ENCODE data around the gene HEATR3. TPM values are rescaled to one million over a fixed set of nuclear protein-coding genes. Genes with fewer than 3 reads are reported as not detected.

The HEATR3 gene
- total and polyA plus RNA-seq, 2 of the 13 experiments (the other 11 are each of a cell fraction or from before 2014, with no cell fraction given), result 22.4 to 52.4 TPM

GRCh38 chr16:50154420-50154950, 88.7 kb downstream of the HEATR3 start:
- FAIRE-seq, result no peak
- H3K9me3 ChIP-seq (ENCODE audit: low read length), result no peaks in the 10 kb centered on the region
- H3K27ac ChIP-seq (ENCODE audit: extremely low read length, insufficient read depth, low read length), result peak overlapping the region; percentile 86
- peak overlapping the region; percentile 90 for H3K4me2 ChIP-seq (ENCODE audit: low read depth, low read length)
- H3K27me3 ChIP-seq (ENCODE audit: control insufficient read depth in 1 of 2, insufficient read depth in 2 of 2, low read length in 2 of 2), result no peaks in the 10 kb centered on the region; a peak in 1 of 5 replicates
- peaks cover 59% of the 10 kb centered on the region for H3K79me2 ChIP-seq (ENCODE audit: insufficient read depth, low read length)
- H3K36me3 ChIP-seq (replicated peaks in 1 of 2; ENCODE audit: control insufficient read depth in 1 of 2, insufficient read depth in 2 of 2, low read length in 2 of 2), result no peaks in the 10 kb centered on the region; a peak in 2 of 5 replicates
- peaks cover 59% of the 10 kb centered on the region for H3K4me1 ChIP-seq (ENCODE audit: insufficient read depth, low read length)
- H3K9ac ChIP-seq (ENCODE audit: insufficient read depth, low read depth, low read length), result peak overlapping the region; percentile 96
- peaks cover 15% of the 10 kb centered on the region for H4K20me1 ChIP-seq (ENCODE audit: insufficient read depth, low read length)
- H3K4me3 ChIP-seq (replicated peaks in 1 of 3; ENCODE audit: insufficient read depth in 1 of 3, low read depth in 2 of 3, low read length in 3 of 3), result peak overlapping the region; percentile 94 to 100 (median 98)
- peak; percentile 0; the same call in 2 of the 3 replicates for ATAC-seq
- POLR2A ChIA-PET, result interaction anchor here (0.7 to 1.8 kb wide), 10 partner anchors 15 to 257 kb away, joined by 3 to 13 read pairs (median 6); partner anchors contain the start of genes CNEP1R1 and HEATR3
- no peak overlapping the region for H2AFZ ChIP-seq (ENCODE audit: low read length)
- BruUV-seq (replicated peaks), result TSS peak; percentile 61
- 3% methylated on average over 10 of the region's 10 CpGs for WGBS (ENCODE audit: low lambda C conversion rate)
- intact Hi-C loops (cut with micrococcal nuclease; ENCODE audit: unreplicated experiment), result loop anchor here (2.0 kb wide), 1 partner anchor 48 kb away; no protein-coding TSS in a partner anchor
- in situ Hi-C loops (cut with HindIII; ENCODE audit: extremely low pct_ligation_motif_present, low pct_unique_long_range_greater_than_20kb), result loop anchor here (10.0 kb wide), 1 partner anchor 50 kb away; no protein-coding TSS in a partner anchor
- DNase-seq (ENCODE audit: low spot score), result no peak
- CTCF ChIA-PET (ENCODE audit: low intra/inter-chr PET ratio, low total read pairs), result no interaction called here
- TF ChIP-seq EP300 (IDR thresholded peaks at IDR 0.05; ENCODE audit: low read depth in 2 of 2, low read length in 2 of 2) (no peak), EP300 (CRISPR knock-in tag; IDR thresholded peaks at IDR 0.05; ENCODE audit: borderline replicate concordance) (0 out of 2 replicates have a peak, but pooled peaks have one; percentile 5), ZNF256 (CRISPR knock-in tag; conservative IDR thresholded peaks at IDR 0.05) (no peak; the same call in 1 of the 2 replicates), ZC3H13 (CRISPR knock-in tag; IDR thresholded peaks at IDR 0.05) (no peak), ZNF44 (CRISPR knock-in tag; IDR thresholded peaks at IDR 0.05) (no peak), PRPF4 (IDR thresholded peaks at IDR 0.05; ENCODE audit: low read depth, low read length, poor library complexity, severe bottlenecking) (peak; percentile 52), FOXA1 (IDR thresholded peaks at IDR 0.05) (0 out of 2 replicates have a peak, but pooled peaks have one; percentile 20), FOXA1 (CRISPR knock-in tag; IDR thresholded peaks at IDR 0.05) (no peak), ZNF570 (CRISPR knock-in tag; IDR thresholded peaks at IDR 0.05; ENCODE audit: borderline replicate concordance) (0 out of 2 replicates have a peak, but pooled peaks have one; percentile 64), RXRA (CRISPR knock-in tag; IDR thresholded peaks at IDR 0.05) (0 out of 2 replicates have a peak, but pooled peaks have one; percentile 12), DMAP1 (CRISPR knock-in tag; IDR thresholded peaks at IDR 0.05) (no peak; the same call in 1 of the 2 replicates), SCMH1 (CRISPR knock-in tag; IDR thresholded peaks at IDR 0.05; ENCODE audit: borderline replicate concordance) (no peak)
- TF ChIP-seq, protein P1, sequence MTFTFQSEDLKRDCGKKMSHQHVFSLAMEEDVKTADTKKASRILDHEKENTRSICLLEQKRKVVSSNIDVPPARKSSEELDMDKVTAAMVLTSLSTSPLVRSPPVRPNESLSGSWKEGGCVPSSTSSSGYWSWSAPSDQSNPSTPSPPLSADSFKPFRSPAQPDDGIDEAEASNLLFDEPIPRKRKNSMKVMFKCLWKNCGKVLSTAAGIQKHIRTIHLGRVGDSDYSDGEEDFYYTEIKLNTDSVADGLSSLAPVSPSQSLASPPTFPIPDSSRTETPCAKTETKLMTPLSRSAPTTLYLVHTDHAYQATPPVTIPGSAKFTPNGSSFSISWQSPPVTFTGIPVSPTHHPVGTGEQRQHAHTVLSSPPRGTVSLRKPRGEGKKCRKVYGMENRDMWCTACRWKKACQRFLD (CRISPR knock-in tag; IDR thresholded peaks at IDR 0.05; ENCODE audit: borderline replicate concordance), result peak; percentile 30; the same call in 1 of the 2 replicates
- TF ChIP-seq, protein P2, sequence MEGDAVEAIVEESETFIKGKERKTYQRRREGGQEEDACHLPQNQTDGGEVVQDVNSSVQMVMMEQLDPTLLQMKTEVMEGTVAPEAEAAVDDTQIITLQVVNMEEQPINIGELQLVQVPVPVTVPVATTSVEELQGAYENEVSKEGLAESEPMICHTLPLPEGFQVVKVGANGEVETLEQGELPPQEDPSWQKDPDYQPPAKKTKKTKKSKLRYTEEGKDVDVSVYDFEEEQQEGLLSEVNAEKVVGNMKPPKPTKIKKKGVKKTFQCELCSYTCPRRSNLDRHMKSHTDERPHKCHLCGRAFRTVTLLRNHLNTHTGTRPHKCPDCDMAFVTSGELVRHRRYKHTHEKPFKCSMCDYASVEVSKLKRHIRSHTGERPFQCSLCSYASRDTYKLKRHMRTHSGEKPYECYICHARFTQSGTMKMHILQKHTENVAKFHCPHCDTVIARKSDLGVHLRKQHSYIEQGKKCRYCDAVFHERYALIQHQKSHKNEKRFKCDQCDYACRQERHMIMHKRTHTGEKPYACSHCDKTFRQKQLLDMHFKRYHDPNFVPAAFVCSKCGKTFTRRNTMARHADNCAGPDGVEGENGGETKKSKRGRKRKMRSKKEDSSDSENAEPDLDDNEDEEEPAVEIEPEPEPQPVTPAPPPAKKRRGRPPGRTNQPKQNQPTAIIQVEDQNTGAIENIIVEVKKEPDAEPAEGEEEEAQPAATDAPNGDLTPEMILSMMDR (CRISPR knock-in tag; IDR thresholded peaks at IDR 0.05), result 0 out of 2 replicates have a peak, but pooled peaks have one; percentile 1
- TF ChIP-seq, protein P3, sequence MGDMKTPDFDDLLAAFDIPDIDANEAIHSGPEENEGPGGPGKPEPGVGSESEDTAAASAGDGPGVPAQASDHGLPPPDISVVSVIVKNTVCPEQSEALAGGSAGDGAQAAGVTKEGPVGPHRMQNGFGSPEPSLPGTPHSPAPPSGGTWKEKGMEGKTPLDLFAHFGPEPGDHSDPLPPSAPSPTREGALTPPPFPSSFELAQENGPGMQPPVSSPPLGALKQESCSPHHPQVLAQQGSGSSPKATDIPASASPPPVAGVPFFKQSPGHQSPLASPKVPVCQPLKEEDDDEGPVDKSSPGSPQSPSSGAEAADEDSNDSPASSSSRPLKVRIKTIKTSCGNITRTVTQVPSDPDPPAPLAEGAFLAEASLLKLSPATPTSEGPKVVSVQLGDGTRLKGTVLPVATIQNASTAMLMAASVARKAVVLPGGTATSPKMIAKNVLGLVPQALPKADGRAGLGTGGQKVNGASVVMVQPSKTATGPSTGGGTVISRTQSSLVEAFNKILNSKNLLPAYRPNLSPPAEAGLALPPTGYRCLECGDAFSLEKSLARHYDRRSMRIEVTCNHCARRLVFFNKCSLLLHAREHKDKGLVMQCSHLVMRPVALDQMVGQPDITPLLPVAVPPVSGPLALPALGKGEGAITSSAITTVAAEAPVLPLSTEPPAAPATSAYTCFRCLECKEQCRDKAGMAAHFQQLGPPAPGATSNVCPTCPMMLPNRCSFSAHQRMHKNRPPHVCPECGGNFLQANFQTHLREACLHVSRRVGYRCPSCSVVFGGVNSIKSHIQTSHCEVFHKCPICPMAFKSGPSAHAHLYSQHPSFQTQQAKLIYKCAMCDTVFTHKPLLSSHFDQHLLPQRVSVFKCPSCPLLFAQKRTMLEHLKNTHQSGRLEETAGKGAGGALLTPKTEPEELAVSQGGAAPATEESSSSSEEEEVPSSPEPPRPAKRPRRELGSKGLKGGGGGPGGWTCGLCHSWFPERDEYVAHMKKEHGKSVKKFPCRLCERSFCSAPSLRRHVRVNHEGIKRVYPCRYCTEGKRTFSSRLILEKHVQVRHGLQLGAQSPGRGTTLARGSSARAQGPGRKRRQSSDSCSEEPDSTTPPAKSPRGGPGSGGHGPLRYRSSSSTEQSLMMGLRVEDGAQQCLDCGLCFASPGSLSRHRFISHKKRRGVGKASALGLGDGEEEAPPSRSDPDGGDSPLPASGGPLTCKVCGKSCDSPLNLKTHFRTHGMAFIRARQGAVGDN (CRISPR knock-in tag; IDR thresholded peaks at IDR 0.05), result peak; percentile 4; the same call in 1 of the 2 replicates

All from HepG2 (cell line).